ENCODE measurements around the gene APP.
A peak's percentile ranks its signal among the peaks of the same experiment; 100 is the strongest.

APP gene

GRCh38 chr21:26072666-26073615 is 97.6 kb downstream of the APP start:
- H3K4me2 ChIP-seq (ENCODE audit: insufficient read depth, low read length), result no peak overlapping the region

GRCh38 chr21:26070822-26071425 is 99.6 kb downstream of the APP start:
- Histone ChIP-seq H3K27me3 (ENCODE audit: insufficient read depth, low read length, poor library complexity) (no peaks in the 10 kb centered on the region), H3K4me3 (ENCODE audit: low read depth in 1 of 2, low read length in 2 of 2) (no peak overlapping the region), H4K20me1 (ENCODE audit: insufficient read depth, low read length) (no peaks in the 10 kb centered on the region), H3K79me2 (ENCODE audit: insufficient read depth, low read length) (no peaks in the 10 kb centered on the region), H3K9ac (ENCODE audit: low read depth, low read length) (0 out of 2 replicates have a peak overlapping the region, but pooled peaks have one; percentile 19), H3K27ac (ENCODE audit: low read length) (peak overlapping the region; percentile 31; the same call in 1 of the 2 replicates), H3K36me3 (ENCODE audit: insufficient read depth, low read length) (no peaks in the 10 kb centered on the region), H3K4me1 (ENCODE audit: insufficient read depth, low read length) (peaks cover 16% of the 10 kb centered on the region), H3K9me3 (ENCODE audit: insufficient read depth, low read length, severe bottlenecking) (no peaks in the 10 kb centered on the region), H3K4me2 (ENCODE audit: insufficient read depth, low read length) (peak overlapping the region; percentile 37), H2AFZ (ENCODE audit: low read depth, low read length) (peak overlapping the region; percentile 51)
- DNase-seq, result peak; percentile 21
- no peak for TF ChIP-seq EZH2 (IDR thresholded peaks at IDR 0.05; ENCODE audit: borderline replicate concordance, low read depth, low read length, severe bottlenecking)
- TF ChIP-seq, protein P1, sequence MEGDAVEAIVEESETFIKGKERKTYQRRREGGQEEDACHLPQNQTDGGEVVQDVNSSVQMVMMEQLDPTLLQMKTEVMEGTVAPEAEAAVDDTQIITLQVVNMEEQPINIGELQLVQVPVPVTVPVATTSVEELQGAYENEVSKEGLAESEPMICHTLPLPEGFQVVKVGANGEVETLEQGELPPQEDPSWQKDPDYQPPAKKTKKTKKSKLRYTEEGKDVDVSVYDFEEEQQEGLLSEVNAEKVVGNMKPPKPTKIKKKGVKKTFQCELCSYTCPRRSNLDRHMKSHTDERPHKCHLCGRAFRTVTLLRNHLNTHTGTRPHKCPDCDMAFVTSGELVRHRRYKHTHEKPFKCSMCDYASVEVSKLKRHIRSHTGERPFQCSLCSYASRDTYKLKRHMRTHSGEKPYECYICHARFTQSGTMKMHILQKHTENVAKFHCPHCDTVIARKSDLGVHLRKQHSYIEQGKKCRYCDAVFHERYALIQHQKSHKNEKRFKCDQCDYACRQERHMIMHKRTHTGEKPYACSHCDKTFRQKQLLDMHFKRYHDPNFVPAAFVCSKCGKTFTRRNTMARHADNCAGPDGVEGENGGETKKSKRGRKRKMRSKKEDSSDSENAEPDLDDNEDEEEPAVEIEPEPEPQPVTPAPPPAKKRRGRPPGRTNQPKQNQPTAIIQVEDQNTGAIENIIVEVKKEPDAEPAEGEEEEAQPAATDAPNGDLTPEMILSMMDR (IDR thresholded peaks at IDR 0.05; ENCODE audit: borderline replicate concordance, extremely low read depth, low read length, poor library complexity, severe bottlenecking), result no peak
- ATAC-seq (ENCODE audit: insufficient read depth, low read depth), result peak; percentile 65; the same call in 2 of the 3 replicates

More at GRCh38 chr21:26072666-26073615, 97.6 kb downstream of the APP start:
- ATAC-seq (ENCODE audit: insufficient read depth, low read depth) (no peak), DNase-seq (no peak)
- Histone ChIP-seq H3K4me1 (ENCODE audit: insufficient read depth, low read length) (peaks cover 16% of the 10 kb centered on the region), H4K20me1 (ENCODE audit: insufficient read depth, low read length) (no peaks in the 10 kb centered on the region), H3K36me3 (ENCODE audit: insufficient read depth, low read length) (no peaks in the 10 kb centered on the region), H3K9ac (ENCODE audit: low read depth, low read length) (no peak overlapping the region), H2AFZ (ENCODE audit: low read depth, low read length) (no peak overlapping the region), H3K79me2 (ENCODE audit: insufficient read depth, low read length) (no peaks in the 10 kb centered on the region), H3K27ac (ENCODE audit: low read length) (no peak overlapping the region), H3K27me3 (ENCODE audit: insufficient read depth, low read length, poor library complexity) (no peaks in the 10 kb centered on the region), H3K9me3 (ENCODE audit: insufficient read depth, low read length, severe bottlenecking) (no peaks in the 10 kb centered on the region), H3K4me3 (ENCODE audit: low read depth in 1 of 2, low read length in 2 of 2) (no peak overlapping the region)
- TF ChIP-seq EZH2 (IDR thresholded peaks at IDR 0.05; ENCODE audit: borderline replicate concordance, low read depth, low read length, severe bottlenecking), result no peak
- TF ChIP-seq, protein P1 (IDR thresholded peaks at IDR 0.05; ENCODE audit: borderline replicate concordance, extremely low read depth, low read length, poor library complexity, severe bottlenecking), result no peak

GRCh38 chr21:26070121-26070520 is 100.4 kb downstream of the APP start:
- Histone ChIP-seq H3K27me3 (ENCODE audit: insufficient read depth, low read length, poor library complexity) (no peaks in the 10 kb centered on the region), H3K4me3 (ENCODE audit: low read depth in 1 of 2, low read length in 2 of 2) (no peak overlapping the region), H3K36me3 (ENCODE audit: insufficient read depth, low read length) (no peaks in the 10 kb centered on the region), H2AFZ (ENCODE audit: low read depth, low read length) (no peak overlapping the region), H3K4me2 (ENCODE audit: insufficient read depth, low read length) (no peak overlapping the region), H3K4me1 (ENCODE audit: insufficient read depth, low read length) (peaks cover 16% of the 10 kb centered on the region), H3K9ac (ENCODE audit: low read depth, low read length) (no peak overlapping the region), H4K20me1 (ENCODE audit: insufficient read depth, low read length) (no peaks in the 10 kb centered on the region), H3K9me3 (ENCODE audit: insufficient read depth, low read length, severe bottlenecking) (no peaks in the 10 kb centered on the region), H3K79me2 (ENCODE audit: insufficient read depth, low read length) (no peaks in the 10 kb centered on the region), H3K27ac (ENCODE audit: low read length) (no peak overlapping the region)
- DNase-seq (no peak), ATAC-seq (ENCODE audit: insufficient read depth, low read depth) (no peak)
- TF ChIP-seq, protein P1 (IDR thresholded peaks at IDR 0.05; ENCODE audit: borderline replicate concordance, extremely low read depth, low read length, poor library complexity, severe bottlenecking), result no peak
- TF ChIP-seq EZH2 (IDR thresholded peaks at IDR 0.05; ENCODE audit: borderline replicate concordance, low read depth, low read length, severe bottlenecking), result no peak
